AG04449 (cell line): ENCODE data around the gene SMAD3.
"Not testable (repeated sequence)": the region's sequence is repeated elsewhere in the genome, so short reads cannot be mapped to it uniquely, and the experiment has no call there.

Experiments used
- CTCF ChIA-PET: fragments of 350-600 bp; formaldehyde crosslinking; extraction: SDS; loops from one replicate; lab custom pipeline; 2021; ENCODE audit warnings: antibody characterized with exemption; lab: Yijun Ruan, JAX
- POLR2A ChIA-PET: fragments of 400-600, 350-600 bp; formaldehyde crosslinking; extraction: SDS; loops from one replicate; lab custom pipeline; 2020; ENCODE audit warnings: antibody characterized with exemption, inconsistent platforms; lab: Yijun Ruan, JAX
- DNase-seq: peaks from one replicate; pipeline ENCODE4 v3.0.0-alpha.2; 2010; ENCODE audit warnings: low read depth, low spot score
- H3K4me3 ChIP-seq: 2 replicates; pipeline ENCODE4 v1.5.1; 2011; ENCODE audit warnings: low read depth, mild to moderate bottlenecking, control low read depth, low read length
- CTCF ChIP-seq: IDR thresholded peaks from one replicate; pipeline ENCODE4 v1.5.1; 2011; ENCODE audit warnings: mild to moderate bottlenecking, moderate library complexity, low read length, control low read depth, inconsistent platforms; ENCODE audit not compliant: insufficient read depth; ENCODE audit errors: missing control alignments

The SMAD3 gene

GRCh38 chr15:67074886-67075229, 9.5 kb downstream of the SMAD3 start:
- ChIA-PET CTCF (interaction anchor here (1.4 kb wide), 1 partner anchor 129 kb away, joined by 3 read pairs; no protein-coding TSS in a partner anchor), POLR2A (no interaction called here)
- H3K4me3 ChIP-seq: no peak overlapping the region
- no peak for DNase-seq
- no peak for TF ChIP-seq CTCF

GRCh38 chr15:67075555-67076135, 10.2 kb downstream of the SMAD3 start:
- POLR2A ChIA-PET: interaction anchor here (1.2 kb wide), 1 partner anchor 10 kb away, joined by 3 read pairs; the partner anchor contains the start of gene SMAD3
- CTCF ChIA-PET, H3K4me3 ChIP-seq, DNase-seq: not testable (repeated sequence)

- DNase-seq: no peak
- ChIA-PET CTCF (no interaction called here), POLR2A (interaction anchor here (1.2 kb wide), 1 partner anchor 11 kb away, joined by 3 read pairs; the partner anchor contains the start of gene SMAD3)
- no peak overlapping the region for H3K4me3 ChIP-seq
- no peak for TF ChIP-seq CTCF
These were observed 10.9 kb downstream of the SMAD3 start for GRCh38 chr15:67076147-67076843.

- no peak overlapping the region for H3K4me3 ChIP-seq
- ChIA-PET POLR2A (no interaction called here), CTCF (interaction anchor here (1.7 kb wide), 1 partner anchor 10 kb away, joined by 4 read pairs; no protein-coding TSS in a partner anchor)
- no peak for TF ChIP-seq CTCF
- DNase-seq: no peak
These were observed 12.3 kb downstream of the SMAD3 start for GRCh38 chr15:67077641-67078215.

GRCh38 chr15:67079361-67079760, 14.0 kb downstream of the SMAD3 start:
- no peak for DNase-seq
- POLR2A ChIA-PET: interaction anchor here (1.7 kb wide), 1 partner anchor 14 kb away, joined by 4 read pairs; the partner anchor contains the start of gene SMAD3
- no peak for TF ChIP-seq CTCF
- no peak overlapping the region for H3K4me3 ChIP-seq
- CTCF ChIA-PET: interaction anchor here (0.8 to 4.1 kb wide), 9 partner anchors 9 to 143 kb away, joined by 3 to 30 read pairs (median 4); partner anchors contain the start of gene SMAD3

- CTCF ChIA-PET: interaction anchor here (0.6 to 4.1 kb wide), 13 partner anchors 10 to 224 kb away, joined by 3 to 30 read pairs (median 3); partner anchors contain the start of gene SMAD3
- no peak overlapping the region for H3K4me3 ChIP-seq
- POLR2A ChIA-PET: interaction anchor here (1.1 to 1.7 kb wide), 4 partner anchors 15 to 26 kb away, joined by 3 to 5 read pairs (median 4); partner anchors contain the start of gene SMAD3
- DNase-seq: no peak
- no peak for TF ChIP-seq CTCF
These were observed 14.9 kb downstream of the SMAD3 start for GRCh38 chr15:67080118-67080899.
